Uterus (tissue), 4 donors: ENCODE data around the gene FHL3. TPM values are rescaled to one million over a fixed set of nuclear protein-coding genes. Genes with fewer than 3 reads are reported as not detected.

Experiments used
- DNase-seq, 2 donors: peaks; one replicate each; pipeline ENCODE4 v3.0.0-alpha.2; 2019 to 2020
- H3K27ac ChIP-seq, 2 donors: fragments of 200-600 bp; sonication (generic); 1 replicate in 1 of 2; 2 replicates in 1 of 2; pipeline ENCODE4 v1.5.1; 2016 to 2018
- H3K27me3 ChIP-seq, 2 donors: fragments of 200-600 bp; sonication (generic); one replicate each; pipeline ENCODE4 v1.5.1; 2018 to 2019; ENCODE audit warnings: control low read depth in 1 of 2
- H3K36me3 ChIP-seq, 2 donors: fragments of 200-600 bp; sonication (generic); one replicate each; pipeline ENCODE4 v1.5.1; 2019; ENCODE audit warnings: control low read depth in 1 of 2
- H3K4me1 ChIP-seq, 2 donors: fragments of 200-600 bp; sonication (generic); one replicate each; pipeline ENCODE4 v1.5.1; 2018 to 2019; ENCODE audit warnings: control low read depth in 1 of 2
- H3K4me3 ChIP-seq, 2 donors: fragments of 200-600 bp; sonication (generic); 1 replicate in 1 of 2; 2 replicates in 1 of 2; pipeline ENCODE4 v1.5.1; 2018 to 2019; ENCODE audit warnings: mild to moderate bottlenecking in 1 of 2
- H3K9me3 ChIP-seq, 2 donors: fragments of 200-600 bp; sonication (generic); one replicate each; pipeline ENCODE4 v1.5.1; 2019; ENCODE audit warnings: control low read depth in 1 of 2
- CTCF ChIP-seq, 4 experiments: fragments of 200-600 bp in 2 of 4; fragments of 450-650 bp in 2 of 4; sonication (generic) in 2 of 4; IDR thresholded peaks; one replicate each; pipeline ENCODE4 v1.5.1; 2016 to 2019; ENCODE audit warnings: antibody characterized with exemption in 4 of 4, mild to moderate bottlenecking in 2 of 4, moderate library complexity in 1 of 4
- POLR2A ChIP-seq, 2 donors: fragments of 450-650 bp; IDR thresholded peaks; one replicate each; pipeline ENCODE4 v1.6.1; 2016; ENCODE audit warnings: antibody characterized with exemption in 2 of 2, mild to moderate bottlenecking in 1 of 2, moderate library complexity in 1 of 2
- intact Hi-C: fragments of 100-400 bp; cut with DNase I; formaldehyde crosslinking; loops from one replicate; pipeline ENCODE4 v1.15.1; 2023; ENCODE audit warnings: low total_unique reads
- total RNA-seq, 4 donors: library from RNA; depleted of rRNA in 3 of 4; stranded (reverse); fragments of >200 nt in 3 of 4; gene quantifications; one replicate each; pipeline versions ENCODE4 v1.1.0 to v1.2.4, GENCODE V29; 2014 to 2023
- donor health status: DM: yes; HTN: yes; CAD: no.

The FHL3 gene
- total RNA-seq, 4 donors from 2014 or later = 21.0 to 97.5 (median 42.1) TPM

- intact Hi-C loops = no loop called here
- Histone ChIP-seq H3K36me3 (no peaks in the 10 kb centered on the region), H3K4me3 (no peak overlapping the region), H3K4me1 (peaks cover 0 to 8% of the 10 kb centered on the region in 2 donors), H3K9me3 (no peaks in the 10 kb centered on the region), H3K27ac (no peak overlapping the region), H3K27me3 (peaks cover 2 to 3% of the 10 kb centered on the region in 2 donors)
- TF ChIP-seq CTCF (IDR thresholded peaks at IDR 0.05) = no peak
- TF ChIP-seq POLR2A (IDR thresholded peaks at IDR 0.05) = no peak
- DNase-seq = no peak
Observed at GRCh38 chr1:38050397-38051078, 45.2 kb upstream of the FHL3 start.

- peaks cover 26 to 28% of the 10 kb centered on the region in 2 donors for H3K27me3 ChIP-seq
- DNase-seq = no peak
- H3K4me1 ChIP-seq = peaks cover 0 to 18% of the 10 kb centered on the region in 2 donors
- H3K4me3 ChIP-seq = peak overlapping the region; percentile 40 to 49
- H3K36me3 ChIP-seq = no peaks in the 10 kb centered on the region
- no peaks in the 10 kb centered on the region for H3K9me3 ChIP-seq
- TF ChIP-seq POLR2A (IDR thresholded peaks at IDR 0.05) (no peak), CTCF (IDR thresholded peaks at IDR 0.05) (no peak)
- intact Hi-C loops = no loop called here
- peak overlapping the region; percentile 0 to 64 for H3K27ac ChIP-seq
Observed at GRCh38 chr1:38047603-38048141, 42.4 kb upstream of the FHL3 start.

- Histone ChIP-seq H3K36me3 (no peaks in the 10 kb centered on the region), H3K27me3 (peaks cover 33 to 34% of the 10 kb centered on the region in 2 donors), H3K4me1 (peaks cover 0 to 18% of the 10 kb centered on the region in 2 donors), H3K27ac (peak overlapping the region; percentile 0 to 64), H3K9me3 (no peaks in the 10 kb centered on the region), H3K4me3 (peak overlapping the region; percentile 40 to 49)
- intact Hi-C loops = no loop called here
- DNase-seq = peak; percentile 84 to 87
- TF ChIP-seq CTCF (IDR thresholded peaks at IDR 0.05) = peak in 2 of 4 experiments; percentile 9 to 11
- TF ChIP-seq POLR2A (IDR thresholded peaks at IDR 0.05) = no peak
Observed at GRCh38 chr1:38046884-38047602, 41.7 kb upstream of the FHL3 start.

- no peak for TF ChIP-seq CTCF (IDR thresholded peaks at IDR 0.05)
- TF ChIP-seq POLR2A (IDR thresholded peaks at IDR 0.05) = no peak
- intact Hi-C loops = no loop called here
- Histone ChIP-seq H3K4me3 (peak within 1 kb of the TSS; percentile 40 to 49), H3K27me3 (peaks cover 34 to 40% of the 10 kb centered on the region in 2 donors), H3K4me1 (peaks cover 0 to 18% of the 10 kb centered on the region in 2 donors), H3K36me3 (no peaks in the 10 kb centered on the region), H3K9me3 (no peaks in the 10 kb centered on the region), H3K27ac (peak within 1 kb of the TSS; percentile 0 to 64)
- DNase-seq = peak in 1 of 2 donors; percentile 27
Observed at GRCh38 chr1:38046333-38046883, 41.1 kb upstream of the FHL3 start, which contains the start of gene POU3F1. TSS of gene POU3F1 (minus strand) at chr1:38046793. CDS start at chr1:38046743, 50 bp downstream.
